Measurements from ENCODE around the gene MID1.
A peak's percentile ranks its signal among the peaks of the same experiment; 100 is the strongest.

MID1 gene

DNA sequence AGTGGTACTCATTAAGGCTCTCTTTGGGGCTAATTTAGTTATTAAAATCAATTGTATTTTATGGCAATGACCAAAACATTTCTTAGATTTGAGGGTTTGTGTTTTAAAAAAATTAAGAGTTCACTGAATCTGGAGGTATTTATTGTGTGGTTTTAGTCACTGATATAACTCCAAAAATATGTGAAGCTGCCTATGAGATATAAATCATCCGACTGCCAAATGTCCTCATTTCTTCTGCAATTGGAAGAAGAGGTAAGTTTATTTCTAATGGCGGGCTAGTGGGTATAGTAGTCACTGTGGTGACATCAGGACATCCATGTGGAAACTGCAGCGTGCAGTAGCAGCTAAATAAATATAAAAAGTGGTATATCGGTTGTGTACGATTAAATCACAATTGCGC lies 205.5 kb downstream of the MID1 start:
- TF ChIP-seq, protein P1, sequence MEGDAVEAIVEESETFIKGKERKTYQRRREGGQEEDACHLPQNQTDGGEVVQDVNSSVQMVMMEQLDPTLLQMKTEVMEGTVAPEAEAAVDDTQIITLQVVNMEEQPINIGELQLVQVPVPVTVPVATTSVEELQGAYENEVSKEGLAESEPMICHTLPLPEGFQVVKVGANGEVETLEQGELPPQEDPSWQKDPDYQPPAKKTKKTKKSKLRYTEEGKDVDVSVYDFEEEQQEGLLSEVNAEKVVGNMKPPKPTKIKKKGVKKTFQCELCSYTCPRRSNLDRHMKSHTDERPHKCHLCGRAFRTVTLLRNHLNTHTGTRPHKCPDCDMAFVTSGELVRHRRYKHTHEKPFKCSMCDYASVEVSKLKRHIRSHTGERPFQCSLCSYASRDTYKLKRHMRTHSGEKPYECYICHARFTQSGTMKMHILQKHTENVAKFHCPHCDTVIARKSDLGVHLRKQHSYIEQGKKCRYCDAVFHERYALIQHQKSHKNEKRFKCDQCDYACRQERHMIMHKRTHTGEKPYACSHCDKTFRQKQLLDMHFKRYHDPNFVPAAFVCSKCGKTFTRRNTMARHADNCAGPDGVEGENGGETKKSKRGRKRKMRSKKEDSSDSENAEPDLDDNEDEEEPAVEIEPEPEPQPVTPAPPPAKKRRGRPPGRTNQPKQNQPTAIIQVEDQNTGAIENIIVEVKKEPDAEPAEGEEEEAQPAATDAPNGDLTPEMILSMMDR (IDR thresholded peaks at IDR 0.05; ENCODE audit: low read depth, low read length), result no peak
- DNase-seq (ENCODE audit: extremely low read depth, low read depth), result no peak

DNA sequence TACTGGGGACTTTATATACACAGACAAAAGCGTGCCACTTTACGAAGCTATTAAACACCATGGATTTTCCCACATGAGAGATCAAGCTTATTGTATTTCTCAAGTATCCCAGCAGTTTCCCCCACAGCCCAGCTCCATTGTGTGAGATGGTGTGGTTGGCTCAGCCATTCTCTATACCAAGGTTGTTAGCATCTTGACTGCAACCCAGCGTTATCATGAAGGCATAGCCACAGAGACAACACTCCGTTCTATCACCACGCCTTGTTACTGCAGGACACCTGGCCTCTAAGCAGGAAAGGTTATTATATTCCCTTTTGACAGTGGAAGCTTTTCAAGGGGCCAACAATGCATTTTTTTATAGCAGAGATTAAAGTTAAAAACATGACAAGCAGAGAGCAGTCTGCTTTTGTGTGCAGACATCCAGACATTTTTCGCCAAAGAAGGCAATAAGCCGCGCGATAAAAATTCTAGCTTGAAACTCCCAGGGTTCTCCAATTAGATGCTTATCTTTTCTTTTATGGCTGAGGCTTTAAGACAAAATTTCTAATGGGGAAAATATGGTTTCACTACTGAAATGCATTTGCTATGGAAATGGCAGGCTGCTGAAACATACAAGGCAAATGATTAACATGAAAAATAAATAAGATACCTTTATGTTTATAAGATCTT lies 206.1 kb downstream of the MID1 start:
- no peak for DNase-seq (ENCODE audit: extremely low read depth, low read depth)
- TF ChIP-seq, protein P1 (IDR thresholded peaks at IDR 0.05; ENCODE audit: low read depth, low read length), result no peak

DNA sequence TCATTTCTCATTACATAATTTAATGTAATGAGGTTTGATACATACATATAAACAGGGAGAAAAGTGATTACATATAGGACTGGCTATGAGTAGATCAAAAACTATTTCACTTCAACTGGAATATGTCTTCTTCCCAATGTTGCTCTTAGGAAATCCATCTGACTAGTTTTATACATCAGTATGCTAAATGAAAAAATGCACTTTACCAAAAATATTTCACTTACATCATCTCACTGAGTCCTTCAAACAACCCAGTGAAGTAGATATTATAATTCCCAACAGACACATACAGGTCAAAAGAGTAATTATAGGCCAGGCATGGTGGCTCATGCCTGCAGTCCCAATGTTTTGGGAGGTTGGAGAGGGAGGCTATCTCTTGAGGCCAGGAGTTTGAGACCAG lies 215.9 kb downstream of the MID1 start:
- DNase-seq (ENCODE audit: extremely low read depth, low read depth), result peak; percentile 41
- TF ChIP-seq, protein P1 (IDR thresholded peaks at IDR 0.05; ENCODE audit: low read depth, low read length), result no peak

DNA sequence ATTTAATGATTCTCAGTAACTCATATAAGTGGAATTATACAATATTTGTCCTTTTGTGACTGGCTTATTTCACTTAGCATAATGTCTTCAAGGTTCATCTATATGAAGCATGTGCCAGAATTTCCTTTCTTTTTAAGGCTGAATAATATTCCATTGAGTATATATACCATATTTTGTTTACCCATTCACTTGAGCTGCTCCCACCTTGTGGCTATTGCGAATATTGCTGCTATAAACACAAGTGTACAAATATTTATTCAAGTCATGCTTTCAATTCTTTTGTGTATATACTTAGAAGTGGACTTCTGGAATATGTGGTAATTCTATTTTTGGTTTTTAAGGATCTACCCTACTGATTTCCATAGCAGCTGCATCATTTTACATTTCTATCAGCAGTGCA lies 219.1 kb downstream of the MID1 start:
- TF ChIP-seq, protein P1 (IDR thresholded peaks at IDR 0.05; ENCODE audit: low read depth, low read length), result no peak
- DNase-seq (ENCODE audit: extremely low read depth, low read depth), result no peak

DNA sequence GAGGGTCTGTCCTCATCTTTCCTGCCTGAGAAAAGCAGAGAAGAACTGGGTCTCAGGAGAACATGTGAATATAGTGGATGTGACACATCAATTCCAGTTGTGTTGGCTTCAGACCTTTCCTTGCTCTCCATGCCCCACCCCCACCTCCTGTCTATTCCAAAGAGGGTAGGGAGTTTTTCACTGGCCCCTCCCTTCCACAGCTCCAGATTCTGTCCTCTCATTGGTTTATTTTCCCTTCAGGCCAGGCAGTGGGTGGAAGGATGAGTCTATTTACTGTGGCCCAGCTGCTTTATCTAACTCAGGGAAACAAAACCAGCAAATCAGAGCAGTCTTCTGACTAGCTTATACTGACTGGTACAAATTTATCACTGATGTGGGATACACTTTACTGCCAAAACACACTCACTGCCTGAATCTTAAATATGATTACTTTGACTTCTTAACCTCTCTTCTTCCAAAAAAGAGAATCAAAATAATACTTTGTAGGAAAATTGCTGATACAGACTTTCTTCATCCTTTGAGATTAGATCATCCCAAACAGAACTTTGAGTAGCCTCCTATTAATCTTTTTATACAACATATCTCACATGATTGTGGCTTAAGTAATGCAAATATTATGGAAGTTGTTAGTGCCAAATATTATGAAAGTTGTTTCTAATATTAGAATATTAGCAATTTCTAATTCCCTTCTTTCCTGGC lies 221.2 kb downstream of the MID1 start:
- no peak for DNase-seq (ENCODE audit: extremely low read depth, low read depth)
- TF ChIP-seq, protein P1 (IDR thresholded peaks at IDR 0.05; ENCODE audit: low read depth, low read length), result no peak

DNA sequence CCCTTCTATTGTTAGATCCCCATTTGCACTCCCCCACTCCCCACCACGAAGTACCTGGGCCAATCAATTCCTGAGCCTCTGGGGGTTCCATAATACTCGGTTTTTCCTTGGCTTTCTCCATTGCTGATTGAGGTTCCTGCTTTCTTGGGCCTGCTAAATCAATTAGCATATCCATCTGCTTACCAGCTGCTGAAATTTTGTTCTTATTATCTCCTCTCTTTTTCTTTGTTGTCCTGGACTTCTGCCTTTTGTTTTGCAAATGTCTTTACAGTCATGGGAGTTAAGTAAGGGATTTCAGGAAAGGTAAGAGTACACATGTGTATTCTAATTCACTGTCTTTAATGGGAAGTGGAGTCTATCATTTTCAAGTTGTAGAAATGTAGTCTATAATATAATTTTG lies 222.2 kb downstream of the MID1 start:
- TF ChIP-seq, protein P1 (IDR thresholded peaks at IDR 0.05; ENCODE audit: low read depth, low read length), result no peak
- DNase-seq (ENCODE audit: extremely low read depth, low read depth), result no peak

DNA sequence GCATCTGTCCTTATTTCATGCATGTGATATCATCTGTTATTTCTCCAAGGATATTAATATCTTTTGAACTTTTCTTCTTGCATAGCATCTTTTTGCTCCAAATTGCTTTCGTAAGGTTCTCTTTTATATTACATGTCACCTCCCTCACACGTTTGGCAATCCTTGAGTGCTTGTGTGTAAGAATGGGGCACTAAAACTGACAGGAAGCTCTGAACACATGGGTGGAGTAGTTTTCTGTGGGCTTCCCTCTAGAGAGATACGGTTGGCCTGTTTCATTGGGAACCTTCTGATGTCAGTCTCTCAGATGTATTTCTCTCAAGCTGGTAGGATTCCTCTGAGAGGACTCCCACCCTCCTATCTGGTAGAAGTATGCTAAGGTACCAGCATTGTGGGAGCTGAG lies 223.0 kb downstream of the MID1 start:
- no peak for DNase-seq (ENCODE audit: extremely low read depth, low read depth)
- TF ChIP-seq, protein P1 (IDR thresholded peaks at IDR 0.05; ENCODE audit: low read depth, low read length), result no peak

Measured in AG09319 (cell line).